ENCODE results near the gene HDAC1.
A peak's percentile ranks its signal among the peaks of the same experiment; 100 is the strongest.
"Not testable (repeated sequence)": the region's sequence is repeated elsewhere in the genome, so short reads cannot be mapped to it uniquely, and the experiment has no call there.

The HDAC1 gene

GRCh38 chr1:32349211-32349708 lies 57.4 kb downstream of the HDAC1 start:
- no peak for DNase-seq (ENCODE audit: low read depth)

GRCh38 chr1:32350785-32351398 lies 59.0 kb downstream of the HDAC1 start:
- peak; percentile 60 for DNase-seq (ENCODE audit: low read depth)

- DNase-seq (ENCODE audit: low read depth) = peak; percentile 83
These were observed 59.7 kb downstream of the HDAC1 start for GRCh38 chr1:32351399-32352238.

- DNase-seq (ENCODE audit: low read depth) = no peak
These were observed 60.4 kb downstream of the HDAC1 start for GRCh38 chr1:32352239-32352745.

- no peak for DNase-seq (ENCODE audit: low read depth)
These were observed 61.0 kb downstream of the HDAC1 start for GRCh38 chr1:32352831-32353383.

GRCh38 chr1:32353431-32353830 lies 61.5 kb downstream of the HDAC1 start:
- no peak for DNase-seq (ENCODE audit: low read depth)

GRCh38 chr1:32353886-32354570 lies 62.1 kb downstream of the HDAC1 start:
- DNase-seq (ENCODE audit: low read depth) = no peak

- not testable (repeated sequence) for DNase-seq (ENCODE audit: low read depth)
These were observed 63.9 kb downstream of the HDAC1 start for GRCh38 chr1:32355778-32356177.

- no peak for DNase-seq (ENCODE audit: low read depth)
These were observed 64.6 kb downstream of the HDAC1 start for GRCh38 chr1:32356478-32356877.

- no peak for DNase-seq (ENCODE audit: low read depth)
These were observed 65.7 kb downstream of the HDAC1 start for GRCh38 chr1:32357614-32358013.

- no peak for DNase-seq (ENCODE audit: low read depth)
These were observed 66.6 kb downstream of the HDAC1 start for GRCh38 chr1:32358435-32358834.

- DNase-seq (ENCODE audit: low read depth) = no peak
These were observed 69.4 kb downstream of the HDAC1 start for GRCh38 chr1:32361308-32361673.

GRCh38 chr1:32361674-32362473 lies 70.0 kb downstream of the HDAC1 start:
- no peak for DNase-seq (ENCODE audit: low read depth)

- no peak for DNase-seq (ENCODE audit: low read depth)
These were observed 70.8 kb downstream of the HDAC1 start, which contains the start of the genes FAM229A and TSSK3 for GRCh38 chr1:32362474-32363313. Gene FAM229A, minus strand, starts transcription at chr1:32362485. Its CDS starts 394 bp downstream, at chr1:32362091. Gene TSSK3, plus strand, starts transcription at chr1:32362539. Its CDS starts 163 bp downstream, at chr1:32362702.

- no peak for DNase-seq (ENCODE audit: low read depth)
These were observed 71.8 kb downstream of the HDAC1 start for GRCh38 chr1:32363713-32364112.

GRCh38 chr1:32364836-32365235 lies 73.0 kb downstream of the HDAC1 start:
- no peak for DNase-seq (ENCODE audit: low read depth)

GRCh38 chr1:32365445-32365844 lies 73.6 kb downstream of the HDAC1 start:
- no peak for DNase-seq (ENCODE audit: low read depth)

GRCh38 chr1:32367912-32368635 lies 76.2 kb downstream of the HDAC1 start:
- DNase-seq (ENCODE audit: low read depth) = no peak

- DNase-seq (ENCODE audit: low read depth) = no peak
These were observed 80.4 kb downstream of the HDAC1 start for GRCh38 chr1:32372149-32372756.
